ENCODE results near the gene MORN3.

DNA sequence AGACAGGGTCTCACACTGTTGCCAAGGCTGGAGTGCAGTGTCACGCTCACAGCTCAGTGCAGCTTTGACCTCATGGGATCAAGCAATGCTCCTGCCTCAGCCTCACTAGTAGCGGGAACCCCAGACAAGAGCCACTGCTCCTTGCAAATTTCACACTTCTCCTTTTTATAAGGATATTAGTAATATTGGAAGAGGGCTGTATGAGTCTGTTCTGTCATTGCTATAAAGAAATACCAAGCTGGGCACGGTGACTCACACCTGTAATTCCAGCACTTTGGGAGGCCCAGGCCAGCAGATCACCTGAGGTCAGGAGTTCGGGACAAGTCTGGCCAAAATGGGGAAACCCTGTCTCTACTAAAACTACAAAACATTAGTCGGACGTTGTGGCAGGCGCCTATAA is 56.0 kb downstream of the MORN3 start:
- TF ChIP-seq EP300 (IDR thresholded peaks at IDR 0.05; ENCODE audit: borderline replicate concordance) = no peak
- TF ChIP-seq, protein P1, sequence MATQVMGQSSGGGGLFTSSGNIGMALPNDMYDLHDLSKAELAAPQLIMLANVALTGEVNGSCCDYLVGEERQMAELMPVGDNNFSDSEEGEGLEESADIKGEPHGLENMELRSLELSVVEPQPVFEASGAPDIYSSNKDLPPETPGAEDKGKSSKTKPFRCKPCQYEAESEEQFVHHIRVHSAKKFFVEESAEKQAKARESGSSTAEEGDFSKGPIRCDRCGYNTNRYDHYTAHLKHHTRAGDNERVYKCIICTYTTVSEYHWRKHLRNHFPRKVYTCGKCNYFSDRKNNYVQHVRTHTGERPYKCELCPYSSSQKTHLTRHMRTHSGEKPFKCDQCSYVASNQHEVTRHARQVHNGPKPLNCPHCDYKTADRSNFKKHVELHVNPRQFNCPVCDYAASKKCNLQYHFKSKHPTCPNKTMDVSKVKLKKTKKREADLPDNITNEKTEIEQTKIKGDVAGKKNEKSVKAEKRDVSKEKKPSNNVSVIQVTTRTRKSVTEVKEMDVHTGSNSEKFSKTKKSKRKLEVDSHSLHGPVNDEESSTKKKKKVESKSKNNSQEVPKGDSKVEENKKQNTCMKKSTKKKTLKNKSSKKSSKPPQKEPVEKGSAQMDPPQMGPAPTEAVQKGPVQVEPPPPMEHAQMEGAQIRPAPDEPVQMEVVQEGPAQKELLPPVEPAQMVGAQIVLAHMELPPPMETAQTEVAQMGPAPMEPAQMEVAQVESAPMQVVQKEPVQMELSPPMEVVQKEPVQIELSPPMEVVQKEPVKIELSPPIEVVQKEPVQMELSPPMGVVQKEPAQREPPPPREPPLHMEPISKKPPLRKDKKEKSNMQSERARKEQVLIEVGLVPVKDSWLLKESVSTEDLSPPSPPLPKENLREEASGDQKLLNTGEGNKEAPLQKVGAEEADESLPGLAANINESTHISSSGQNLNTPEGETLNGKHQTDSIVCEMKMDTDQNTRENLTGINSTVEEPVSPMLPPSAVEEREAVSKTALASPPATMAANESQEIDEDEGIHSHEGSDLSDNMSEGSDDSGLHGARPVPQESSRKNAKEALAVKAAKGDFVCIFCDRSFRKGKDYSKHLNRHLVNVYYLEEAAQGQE (IDR thresholded peaks at IDR 0.05; ENCODE audit: low read depth) = no peak
